Muscle layer of duodenum (tissue), 2 donors: ENCODE data around the gene ARMC5.
"Not testable (repeated sequence)": the region's sequence is repeated elsewhere in the genome, so short reads cannot be mapped to it uniquely, and the experiment has no call there.

ENCODE experiments used
- H3K27ac ChIP-seq: one replicate; pipeline ENCODE4 v1.7.0; 2013; ENCODE audit warnings: mild to moderate bottlenecking, low read length
- H3K27me3 ChIP-seq: one replicate; pipeline ENCODE4 v1.7.0; 2013; ENCODE audit warnings: low read depth, mild to moderate bottlenecking, control low read depth, low read length
- H3K36me3 ChIP-seq, 2 donors: one replicate each; pipeline ENCODE4 v1.7.0; 2013; ENCODE audit warnings: low read length in 2 of 2, control low read depth in 1 of 2, mild to moderate bottlenecking in 1 of 2; ENCODE audit not compliant: insufficient read depth in 2 of 2, control insufficient read depth in 1 of 2
- H3K4me1 ChIP-seq, 2 donors: one replicate each; pipeline ENCODE4 v1.7.0; 2013; ENCODE audit warnings: low read length in 2 of 2, mild to moderate bottlenecking in 2 of 2, control low read depth in 1 of 2, moderate library complexity in 1 of 2; ENCODE audit not compliant: insufficient read depth in 2 of 2, control insufficient read depth in 1 of 2
- H3K4me3 ChIP-seq, 2 donors: one replicate each; pipeline ENCODE4 v1.7.0; 2013; ENCODE audit warnings: low read length in 2 of 2, low read depth in 1 of 2, mild to moderate bottlenecking in 1 of 2
- H3K9me3 ChIP-seq, 2 donors: one replicate each; pipeline ENCODE4 v1.7.0; 2013; ENCODE audit warnings: low read length in 2 of 2, control low read depth in 1 of 2, mild to moderate bottlenecking in 1 of 2; ENCODE audit not compliant: control insufficient read depth in 1 of 2
- donor health status: healthy.

ARMC5 gene

DNA sequence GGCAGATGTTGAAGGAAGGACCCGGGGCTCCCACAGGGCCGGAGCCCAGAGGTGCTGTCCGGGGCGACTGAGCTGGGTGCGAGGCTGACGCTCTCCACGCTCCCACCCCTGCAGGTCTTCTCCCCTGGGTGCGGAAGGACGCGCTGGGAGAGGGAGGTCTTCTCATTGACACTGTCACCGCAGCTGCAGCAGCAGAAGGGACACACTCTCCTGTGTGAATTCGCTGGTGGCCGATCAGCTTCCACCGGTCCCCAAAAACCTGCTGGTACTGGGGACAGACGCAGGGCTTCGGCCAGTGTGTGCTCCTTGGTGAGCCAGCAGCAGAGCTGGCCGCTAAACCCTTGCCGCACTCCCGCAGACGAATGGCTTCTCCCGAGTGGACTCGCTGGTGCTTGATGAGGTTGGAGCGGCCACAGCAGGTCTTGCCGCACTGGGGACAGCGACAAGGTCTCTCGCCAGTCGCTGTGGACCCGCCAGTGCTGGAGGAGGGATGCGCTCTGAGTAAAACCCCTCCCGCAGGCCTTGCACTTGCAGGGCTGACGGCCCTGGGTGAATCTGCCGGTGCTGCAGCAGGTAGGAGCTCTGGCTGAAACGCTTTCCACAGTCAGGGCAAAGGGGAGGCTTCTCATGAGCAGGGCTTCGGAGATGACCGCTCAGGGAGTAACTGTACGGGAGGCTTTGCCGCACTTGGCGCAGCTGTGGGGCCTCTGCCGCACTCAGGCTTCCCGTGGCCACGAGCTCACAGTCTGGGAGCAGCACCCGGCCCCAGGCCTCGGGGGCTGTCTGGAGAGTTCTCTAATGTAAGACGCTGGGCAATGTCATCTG lies 22.9 kb upstream of the ARMC5 start:
- no peak overlapping the region for H3K4me3 ChIP-seq
- no peak overlapping the region for H3K27ac ChIP-seq
- no peaks in the 10 kb centered on the region for H3K27me3 ChIP-seq
- H3K4me1 ChIP-seq, result no peaks in the 10 kb centered on the region
- H3K9me3 ChIP-seq, result no peaks in the 10 kb centered on the region
- H3K36me3 ChIP-seq, result no peaks in the 10 kb centered on the region

DNA sequence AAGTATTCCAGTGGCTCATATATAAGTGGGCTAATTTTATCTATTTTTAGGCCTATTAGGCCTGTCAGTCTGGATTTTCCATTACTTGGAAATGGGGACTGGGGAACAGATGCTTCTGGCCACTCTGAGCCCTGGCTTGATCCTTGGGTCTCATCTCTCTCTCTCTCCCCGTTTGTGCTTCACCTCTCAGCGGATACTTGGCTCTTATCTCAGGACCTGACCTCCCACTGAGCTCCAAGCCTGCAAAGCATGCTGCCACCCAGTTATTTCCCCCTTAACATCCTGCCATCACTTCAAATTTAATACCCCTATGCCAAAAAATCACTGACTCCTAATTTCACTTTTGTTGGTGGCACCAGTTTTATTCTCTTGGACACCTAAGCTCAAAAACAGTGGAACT lies 20.9 kb upstream of the ARMC5 start:
- no peaks in the 10 kb centered on the region for H3K4me1 ChIP-seq
- H3K36me3 ChIP-seq, result no peaks in the 10 kb centered on the region
- H3K9me3 ChIP-seq, result no peaks in the 10 kb centered on the region
- H3K27me3 ChIP-seq, result no peaks in the 10 kb centered on the region
- no peak overlapping the region for H3K4me3 ChIP-seq
- no peak overlapping the region for H3K27ac ChIP-seq

GRCh38 chr16:31439023-31439422 lies 20.3 kb upstream of the ARMC5 start:
- H3K4me3 ChIP-seq, H3K4me1 ChIP-seq, H3K27me3 ChIP-seq, H3K36me3 ChIP-seq, H3K27ac ChIP-seq, H3K9me3 ChIP-seq: not testable (repeated sequence)

DNA sequence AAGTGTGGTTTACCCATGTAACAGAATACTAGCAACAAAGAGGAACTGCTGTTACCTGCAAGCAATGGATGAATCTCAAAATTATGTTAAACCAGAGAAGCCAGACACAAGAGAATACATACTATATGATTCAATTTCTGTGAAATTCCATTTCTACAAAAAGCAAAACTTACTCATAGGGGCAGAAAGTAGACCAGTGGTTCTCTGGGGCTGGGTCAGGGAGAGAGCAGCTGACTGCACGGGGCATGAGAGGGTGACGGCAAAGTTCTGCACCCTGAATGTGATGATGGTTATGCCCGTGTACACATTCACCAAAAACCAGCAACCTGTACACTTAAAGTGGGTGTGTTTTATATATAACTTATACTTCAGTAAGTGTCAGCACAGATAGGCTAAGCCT lies 19.8 kb upstream of the ARMC5 start:
- no peak overlapping the region for H3K4me3 ChIP-seq
- H3K9me3 ChIP-seq, result no peaks in the 10 kb centered on the region
- no peak overlapping the region for H3K27ac ChIP-seq
- no peaks in the 10 kb centered on the region for H3K36me3 ChIP-seq
- H3K4me1 ChIP-seq, result no peaks in the 10 kb centered on the region
- H3K27me3 ChIP-seq, result no peaks in the 10 kb centered on the region

DNA sequence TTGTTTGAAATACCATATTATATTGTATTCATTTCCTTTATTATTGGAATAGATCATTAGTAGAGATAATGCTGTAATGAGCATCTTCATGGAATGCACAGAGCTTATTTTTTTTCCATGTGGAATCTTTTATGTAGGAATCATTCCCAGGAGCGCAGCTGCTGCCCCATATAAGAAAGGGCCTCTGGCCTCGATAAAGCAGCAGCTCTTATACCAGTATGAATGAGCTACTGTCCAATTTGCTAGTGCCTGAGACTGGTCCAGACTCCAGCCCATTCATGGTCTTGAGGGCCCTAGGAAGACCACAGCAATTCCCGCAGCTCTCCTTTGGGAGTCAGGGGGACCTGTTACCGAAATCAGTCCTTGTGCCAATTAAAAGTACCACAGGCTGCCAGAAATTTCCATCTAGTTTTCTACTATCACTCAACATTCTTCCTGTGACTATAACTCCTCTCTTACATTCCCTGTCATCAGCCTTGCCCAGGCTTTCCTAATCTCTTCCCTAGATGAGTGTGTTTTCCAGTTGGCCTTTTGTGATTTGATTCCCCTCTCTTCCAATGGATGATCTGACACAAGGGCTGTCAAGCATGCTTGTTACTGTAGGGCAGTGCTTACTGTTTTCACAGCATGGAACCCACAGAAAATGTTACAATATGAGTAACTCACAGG lies 18.7 kb upstream of the ARMC5 start:
- Histone ChIP-seq H3K4me1 (no peaks in the 10 kb centered on the region), H3K9me3 (no peaks in the 10 kb centered on the region), H3K36me3 (no peaks in the 10 kb centered on the region), H3K27ac (no peak overlapping the region), H3K27me3 (no peaks in the 10 kb centered on the region), H3K4me3 (no peak overlapping the region)

DNA sequence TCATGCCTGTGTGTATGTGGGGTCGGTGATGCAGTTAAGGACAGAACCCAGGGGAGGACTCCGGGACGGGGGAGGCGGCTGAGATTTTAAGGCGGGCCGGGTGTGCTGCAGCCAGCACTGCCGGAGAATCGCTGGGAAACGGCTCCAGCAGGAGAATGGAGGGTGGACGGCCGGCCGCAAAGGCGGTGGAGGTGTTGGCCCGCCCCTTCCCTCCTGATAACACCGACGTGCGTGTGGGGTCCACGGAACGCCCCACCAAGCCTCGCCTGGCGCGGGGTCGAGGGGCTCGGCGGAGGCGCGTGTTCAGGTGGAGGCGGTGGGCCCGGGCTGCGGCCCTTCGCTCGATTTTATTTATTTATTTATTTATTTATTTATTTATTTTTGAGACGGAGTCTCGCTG lies 17.3 kb upstream of the ARMC5 start:
- Histone ChIP-seq H3K36me3 (no peaks in the 10 kb centered on the region), H3K9me3 (no peaks in the 10 kb centered on the region), H3K4me3 (no peak overlapping the region), H3K27ac (no peak overlapping the region), H3K27me3 (no peaks in the 10 kb centered on the region), H3K4me1 (no peaks in the 10 kb centered on the region)

- not testable (repeated sequence) for H3K4me3 ChIP-seq, H3K4me1 ChIP-seq, H3K27ac ChIP-seq, H3K27me3 ChIP-seq, H3K9me3 ChIP-seq, H3K36me3 ChIP-seq
Observed at GRCh38 chr16:31445931-31446330, 13.4 kb upstream of the ARMC5 start.

GRCh38 chr16:31451201-31451600 lies 8.1 kb upstream of the ARMC5 start:
- H3K4me1 ChIP-seq, result peaks cover 21 to 27% of the 10 kb centered on the region in 2 donors

DNA sequence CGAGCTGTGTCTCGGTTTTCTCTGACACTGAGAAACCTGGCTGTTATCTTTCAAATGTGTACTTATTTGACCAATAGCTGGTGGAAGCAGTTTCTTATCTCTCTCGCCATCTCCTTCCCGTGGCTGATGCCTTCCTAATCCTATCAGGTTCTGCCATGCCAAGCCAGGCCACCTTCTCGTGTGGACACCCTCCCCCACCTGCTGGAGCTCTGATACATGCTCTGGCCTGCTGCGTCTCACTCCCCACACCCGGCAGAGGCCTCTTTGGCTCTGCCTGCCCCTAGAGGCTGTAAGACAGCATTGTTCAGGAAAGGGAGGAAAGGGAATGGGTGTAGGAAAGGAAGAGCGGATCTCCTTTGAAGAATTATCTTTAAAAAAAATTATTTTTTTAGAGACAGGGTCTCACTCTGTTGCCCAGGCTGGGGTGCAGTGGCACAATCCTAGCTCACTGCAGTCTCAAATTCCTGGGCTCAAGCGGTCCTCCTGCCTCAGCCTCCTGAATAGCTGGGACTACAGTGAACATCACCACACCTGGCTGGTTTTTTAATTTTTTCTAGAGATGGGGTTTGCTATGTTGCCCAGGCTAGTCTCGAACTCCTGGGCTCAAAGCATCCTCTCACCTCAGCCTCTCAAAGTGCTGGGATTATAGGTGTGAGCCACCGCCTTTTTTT lies 7.5 kb upstream of the ARMC5 start:
- Histone ChIP-seq H3K9me3 (no peaks in the 10 kb centered on the region), H3K36me3 (no peaks in the 10 kb centered on the region), H3K4me1 (peaks cover 25 to 33% of the 10 kb centered on the region in 2 donors), H3K4me3 (no peak overlapping the region), H3K27ac (peak overlapping the region; percentile 67), H3K27me3 (no peaks in the 10 kb centered on the region)

More at GRCh38 chr16:31451201-31451600, 8.1 kb upstream of the ARMC5 start:
- H3K27me3 ChIP-seq, result no peaks in the 10 kb centered on the region
- H3K27ac ChIP-seq, result no peak overlapping the region
- H3K4me3 ChIP-seq, result no peak overlapping the region
- H3K9me3 ChIP-seq, result no peaks in the 10 kb centered on the region
- no peaks in the 10 kb centered on the region for H3K36me3 ChIP-seq

DNA sequence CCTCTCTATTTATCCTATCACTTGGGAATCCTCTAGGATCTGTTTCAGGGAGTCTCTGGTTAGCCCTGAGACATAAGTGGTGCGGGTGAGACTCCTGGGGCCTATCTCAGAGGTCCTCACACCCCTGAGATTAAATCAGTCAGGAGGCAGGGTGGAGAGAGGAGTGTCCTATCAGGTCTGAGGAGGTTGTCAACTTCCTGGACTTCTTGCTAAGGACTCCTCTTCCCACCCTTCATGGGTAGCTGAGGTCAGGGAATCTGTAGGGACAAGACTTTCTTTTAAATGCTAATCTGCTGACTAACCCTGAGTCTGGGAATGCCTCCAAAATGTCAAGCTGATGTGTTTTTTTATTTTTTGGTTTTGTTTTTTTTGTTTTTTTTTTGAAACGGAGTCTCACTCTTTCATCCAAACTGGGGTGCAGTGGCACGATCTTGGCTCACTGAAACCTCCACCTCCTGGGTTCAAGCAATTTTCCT lies 6.6 kb upstream of the ARMC5 start:
- no peaks in the 10 kb centered on the region for H3K27me3 ChIP-seq
- peak overlapping the region; percentile 67 for H3K27ac ChIP-seq
- H3K4me3 ChIP-seq, result no peak overlapping the region
- H3K36me3 ChIP-seq, result no peaks in the 10 kb centered on the region
- no peaks in the 10 kb centered on the region for H3K9me3 ChIP-seq
- peaks cover 30 to 41% of the 10 kb centered on the region in 2 donors for H3K4me1 ChIP-seq
